HG02759 (cell line): Measurements from ENCODE around the gene HOXD12.

Source experiments
- ATAC-seq: cut with Tn5 transposase; IDR thresholded peaks from one replicate; pipeline ENCODE4 v1.9.1; 2021; ENCODE audit warnings: mild to moderate bottlenecking, moderate library complexity; ENCODE audit not compliant: unreplicated experiment

HOXD12 gene, protein sequence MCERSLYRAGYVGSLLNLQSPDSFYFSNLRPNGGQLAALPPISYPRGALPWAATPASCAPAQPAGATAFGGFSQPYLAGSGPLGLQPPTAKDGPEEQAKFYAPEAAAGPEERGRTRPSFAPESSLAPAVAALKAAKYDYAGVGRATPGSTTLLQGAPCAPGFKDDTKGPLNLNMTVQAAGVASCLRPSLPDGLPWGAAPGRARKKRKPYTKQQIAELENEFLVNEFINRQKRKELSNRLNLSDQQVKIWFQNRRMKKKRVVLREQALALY

DNA sequence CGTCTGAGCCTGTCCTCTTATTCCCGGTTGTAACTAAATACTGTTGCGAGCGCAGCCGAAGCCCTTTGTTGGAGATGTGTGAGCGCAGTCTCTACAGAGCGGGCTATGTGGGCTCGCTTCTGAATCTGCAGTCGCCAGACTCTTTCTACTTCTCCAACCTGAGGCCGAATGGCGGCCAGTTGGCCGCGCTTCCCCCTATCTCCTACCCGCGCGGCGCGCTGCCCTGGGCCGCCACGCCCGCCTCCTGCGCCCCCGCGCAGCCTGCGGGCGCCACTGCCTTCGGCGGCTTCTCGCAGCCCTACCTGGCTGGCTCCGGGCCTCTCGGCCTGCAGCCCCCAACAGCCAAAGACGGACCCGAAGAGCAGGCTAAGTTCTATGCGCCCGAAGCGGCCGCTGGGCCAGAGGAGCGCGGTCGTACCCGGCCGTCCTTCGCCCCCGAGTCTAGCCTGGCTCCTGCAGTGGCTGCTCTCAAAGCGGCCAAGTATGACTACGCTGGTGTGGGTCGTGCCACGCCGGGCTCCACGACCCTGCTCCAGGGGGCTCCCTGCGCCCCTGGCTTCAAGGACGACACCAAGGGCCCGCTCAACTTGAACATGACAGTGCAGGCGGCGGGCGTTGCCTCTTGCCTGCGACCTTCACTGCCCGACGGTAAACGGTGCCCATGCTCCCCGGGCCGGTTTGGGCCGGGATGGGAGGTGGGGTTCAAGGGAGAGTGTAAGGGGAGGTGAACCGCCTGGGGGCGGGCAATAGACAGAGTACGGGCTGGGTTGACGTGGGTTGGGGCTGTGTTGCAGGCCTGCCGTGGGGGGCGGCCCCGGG is at the start of gene HOXD12:
Gene HOXD12, plus strand, starts transcription at position 68 of the 819 bp plus-strand sequence. Its CDS starts 7 bp downstream, at position 75.
- no peak for ATAC-seq

DNA sequence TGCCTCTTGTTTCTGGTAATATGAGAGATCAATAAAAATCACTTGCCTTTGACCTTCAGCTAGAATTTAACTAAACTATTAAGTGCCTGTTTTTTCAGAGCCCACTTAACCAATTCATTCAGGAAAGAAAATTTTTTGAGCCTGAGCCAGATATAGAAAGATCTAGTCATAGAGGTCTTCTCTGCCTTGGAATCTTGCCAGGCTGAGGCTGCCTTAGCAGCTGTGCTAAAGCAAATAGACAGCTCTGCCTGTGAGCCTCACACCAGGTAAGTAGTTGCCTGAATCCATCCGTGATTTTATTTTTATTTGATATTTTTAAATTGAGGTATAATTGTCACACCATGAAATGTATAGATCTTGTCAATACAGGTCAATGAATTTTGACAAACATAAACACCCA is 43.2 kb upstream of the HOXD12 start:
- no peak for ATAC-seq

DNA sequence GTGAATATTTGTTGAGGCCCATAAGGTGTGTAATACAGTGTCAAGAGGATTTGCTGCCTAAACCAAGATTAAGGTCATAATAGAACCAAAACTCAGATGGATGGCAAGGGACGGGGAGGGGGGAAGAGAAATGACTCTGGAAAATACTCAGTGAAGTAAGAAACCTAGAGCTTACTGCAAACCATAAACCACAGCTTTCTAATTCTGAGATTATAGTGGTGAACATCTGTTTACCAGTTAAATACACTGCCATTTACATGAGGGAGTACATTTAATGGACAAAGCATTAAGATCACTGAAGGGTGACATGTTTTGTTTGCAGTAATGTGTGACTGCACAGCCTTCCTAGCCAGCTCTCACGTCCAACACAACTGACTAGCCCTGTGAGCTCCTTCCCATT is 35.6 kb upstream of the HOXD12 start:
- ATAC-seq: no peak

DNA sequence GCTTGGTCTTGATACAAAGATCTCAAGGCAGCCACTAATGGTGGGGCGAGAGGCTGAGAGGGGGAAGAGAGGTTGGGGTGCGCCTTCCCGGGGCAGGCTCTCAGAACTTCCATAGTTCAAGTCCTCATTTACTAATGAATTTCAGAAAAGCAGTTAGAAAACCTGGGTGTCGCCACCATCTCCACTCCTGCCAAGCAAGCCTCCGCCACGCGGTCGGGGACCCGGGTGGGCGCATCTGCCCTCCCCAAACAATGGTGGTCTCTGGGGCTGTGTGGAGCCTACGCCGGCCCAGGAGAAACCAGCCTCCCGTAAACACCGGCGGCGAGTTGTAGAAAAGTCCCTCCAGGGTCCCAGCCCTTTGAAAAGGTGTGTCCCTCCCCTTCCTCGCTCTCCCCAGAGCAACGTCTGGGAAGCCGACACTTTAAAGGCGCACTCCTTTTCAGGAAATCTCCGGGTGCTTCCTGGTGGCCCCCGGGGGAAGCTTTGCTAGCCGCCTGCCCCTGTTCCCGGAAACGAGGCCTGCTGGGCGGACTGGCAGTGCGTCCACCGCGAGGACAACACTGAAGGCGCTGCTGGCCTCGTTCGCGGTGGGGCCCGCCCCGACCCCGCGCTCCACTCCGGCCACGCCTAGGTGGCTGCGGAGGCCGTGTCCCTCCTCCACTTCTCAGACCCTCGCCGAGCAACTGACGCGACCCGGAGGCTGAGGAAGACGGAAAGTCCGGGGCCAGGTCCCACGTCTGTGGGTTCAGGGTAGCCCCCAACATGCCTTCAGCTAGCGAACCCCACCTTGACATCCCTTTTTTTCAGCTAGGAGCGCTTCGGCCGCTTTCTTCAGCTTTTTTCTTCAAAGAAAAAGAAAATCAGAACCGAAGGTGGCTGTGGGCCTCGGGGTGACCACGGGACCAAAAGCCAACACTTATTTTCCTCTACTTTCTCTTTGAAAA is 32.7 kb upstream of the HOXD12 start:
- ATAC-seq: no peak

DNA sequence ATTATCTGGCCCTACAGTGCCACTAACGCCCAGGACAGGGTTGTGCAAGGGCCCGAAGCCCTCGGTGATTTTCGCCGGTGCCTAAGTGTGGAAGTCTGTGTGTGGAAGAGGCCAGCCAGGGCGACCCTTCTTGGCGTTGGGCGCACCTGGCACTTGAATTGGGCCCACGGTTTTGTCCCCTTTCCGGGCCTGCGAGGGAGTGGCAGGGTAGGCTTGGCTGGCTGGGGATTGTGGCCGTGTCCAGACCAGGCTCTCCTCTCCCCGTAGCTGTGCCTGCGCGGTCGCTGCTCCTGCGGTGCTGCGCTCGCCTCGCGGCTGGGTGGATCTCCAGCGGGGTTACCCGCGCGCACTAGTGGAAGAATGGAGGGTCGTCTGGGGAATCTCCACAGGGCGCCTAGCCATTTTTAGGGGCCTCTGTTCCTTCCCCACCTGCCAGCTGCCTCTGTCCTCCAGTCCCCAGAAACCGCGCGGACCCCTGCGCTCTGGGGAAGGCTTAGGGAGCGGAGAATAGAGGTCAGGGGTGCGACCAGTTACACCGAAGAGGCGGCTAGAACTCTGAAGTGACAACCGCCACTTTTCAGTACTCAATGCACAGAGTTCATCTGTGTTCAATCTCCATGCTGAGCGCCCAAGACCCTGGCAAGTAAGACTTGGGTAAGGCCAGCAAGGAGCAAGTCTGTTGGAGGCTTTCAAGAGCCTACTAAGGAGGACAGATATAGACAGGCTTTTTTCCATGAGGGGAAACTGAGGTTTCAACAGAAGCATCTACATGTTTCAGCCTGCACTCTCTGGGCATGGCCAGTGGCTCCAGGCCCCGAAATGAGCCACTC is 31.8 kb upstream of the HOXD12 start:
- ATAC-seq: no peak

DNA sequence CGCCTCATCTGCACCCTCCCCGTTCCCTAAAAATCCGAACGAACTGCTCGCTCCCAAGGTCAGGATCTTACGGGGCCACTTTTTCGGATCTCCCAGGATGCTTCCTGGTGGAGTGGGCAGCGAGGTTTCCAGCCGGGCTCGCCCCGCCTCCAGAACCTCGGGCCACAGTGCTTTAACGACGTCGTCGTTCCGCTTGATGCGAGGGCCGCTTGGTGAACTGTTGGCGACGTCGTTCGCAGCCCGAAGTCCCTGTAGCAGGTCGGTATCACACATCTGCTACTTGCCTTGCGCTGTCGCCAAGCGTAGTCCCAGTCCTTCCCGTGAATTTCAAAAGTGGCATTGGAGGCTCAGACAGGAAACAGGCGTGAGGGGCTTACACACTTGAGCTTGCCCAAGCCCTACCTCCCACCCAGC is 31.2 kb upstream of the HOXD12 start:
- ATAC-seq: no peak

DNA sequence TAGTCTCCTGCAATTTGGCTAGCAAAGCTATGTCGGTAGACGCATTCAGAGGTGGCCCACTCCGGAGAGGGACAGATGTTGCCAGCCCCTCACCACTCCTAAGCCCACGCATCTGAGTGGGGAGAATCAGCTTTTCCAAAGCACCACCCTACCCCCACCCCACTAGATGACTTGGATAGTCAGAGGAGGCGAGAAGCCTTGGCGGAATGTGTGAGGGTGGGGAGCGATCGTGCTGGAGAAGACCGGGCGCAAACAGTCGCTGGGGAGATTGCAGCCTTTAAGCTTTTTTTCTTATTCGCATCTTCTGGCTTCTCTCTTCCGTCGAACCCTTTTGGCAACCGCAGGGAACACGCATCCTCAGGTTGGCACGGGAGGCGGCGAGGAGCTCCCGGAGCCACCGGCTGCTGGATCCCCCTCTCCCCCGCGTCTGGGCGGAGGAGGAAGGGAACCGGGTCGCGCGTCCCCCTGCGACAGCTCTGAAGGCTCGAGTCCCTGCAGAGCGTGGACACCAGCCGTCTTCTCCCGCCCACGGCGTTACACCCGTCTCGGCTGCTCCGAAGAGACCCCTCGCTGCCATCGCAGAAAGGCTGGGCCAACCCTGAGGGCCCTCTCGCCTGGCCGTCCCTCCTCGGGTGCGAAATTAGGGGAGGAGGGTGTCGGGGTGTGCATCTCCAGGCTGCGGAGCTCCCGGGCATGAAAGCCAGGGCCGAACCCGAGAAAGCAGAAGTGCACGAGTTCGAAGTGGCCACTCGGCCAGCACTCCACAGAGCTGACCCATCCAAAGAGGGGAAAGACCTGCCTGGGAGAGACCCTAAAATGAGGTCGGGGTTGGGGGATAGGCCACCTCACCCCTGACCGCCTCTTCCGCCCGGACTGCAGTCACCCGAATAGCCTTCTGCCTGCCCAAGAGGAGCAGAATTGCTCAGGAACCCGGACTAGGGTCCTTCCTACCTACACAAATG is 28.0 kb upstream of the HOXD12 start:
- no peak for ATAC-seq

DNA sequence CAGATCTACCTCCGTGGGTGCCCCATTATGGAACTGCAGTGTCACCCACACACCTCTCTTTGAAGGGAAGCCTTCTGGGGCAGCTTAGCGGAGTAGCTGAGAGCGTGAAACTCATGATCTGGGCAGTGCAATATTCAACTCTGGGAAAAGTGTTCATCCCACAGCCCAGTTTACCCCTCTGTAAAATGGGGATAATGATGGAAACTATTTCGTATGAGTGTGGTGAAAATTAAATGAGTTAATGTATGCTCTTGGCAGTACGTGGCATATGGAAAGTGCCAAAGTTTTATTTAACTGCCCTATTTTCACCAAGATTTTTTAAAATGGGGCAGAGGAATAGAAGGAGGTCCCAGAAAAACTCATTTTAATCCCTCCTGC is 27.3 kb upstream of the HOXD12 start:
- ATAC-seq: no peak

DNA sequence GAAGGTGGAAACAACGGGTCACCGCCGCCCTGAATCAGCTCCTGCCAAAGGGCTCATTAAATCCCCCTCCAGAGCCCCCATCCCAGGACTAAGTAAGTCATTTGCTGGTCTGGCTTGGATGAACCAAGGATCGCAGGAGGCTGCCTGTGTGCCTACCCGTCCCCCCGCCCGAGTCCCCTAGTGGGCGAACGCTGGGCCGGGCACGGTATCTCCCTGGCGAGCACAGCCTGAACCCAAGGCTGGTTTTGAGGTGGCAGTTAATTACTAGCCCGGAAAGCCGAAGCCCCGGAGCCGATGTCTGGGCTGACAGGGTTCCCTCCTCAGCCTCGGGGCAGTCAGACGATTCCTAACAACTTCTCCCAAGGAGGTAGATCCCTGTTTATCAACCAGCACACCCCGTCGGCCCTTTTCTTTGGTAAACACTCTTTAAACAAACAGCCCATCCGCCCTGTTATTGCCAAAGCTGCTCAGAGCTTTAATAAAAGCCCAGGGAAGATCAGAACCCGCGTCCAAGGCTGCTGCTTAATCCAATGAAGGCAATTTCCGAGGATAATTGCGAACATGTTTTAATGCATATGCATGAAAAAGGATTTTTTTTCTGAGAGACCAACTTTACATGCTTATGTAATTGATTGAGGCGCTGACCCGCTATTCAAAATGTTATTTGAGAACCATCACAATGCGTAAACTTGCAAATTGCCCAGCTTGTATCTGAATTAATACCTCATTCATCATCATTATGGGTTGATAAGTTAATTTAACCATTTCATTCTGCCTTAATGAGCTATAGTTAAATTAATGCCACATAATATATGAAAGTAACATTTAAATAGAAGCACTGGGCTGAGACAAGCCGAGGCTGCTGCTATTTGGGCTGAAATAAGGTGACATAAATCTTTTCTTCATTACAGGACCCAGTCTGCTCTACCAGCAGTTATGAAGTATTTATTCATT is 26.4 kb upstream of the HOXD12 start:
- no peak for ATAC-seq

DNA sequence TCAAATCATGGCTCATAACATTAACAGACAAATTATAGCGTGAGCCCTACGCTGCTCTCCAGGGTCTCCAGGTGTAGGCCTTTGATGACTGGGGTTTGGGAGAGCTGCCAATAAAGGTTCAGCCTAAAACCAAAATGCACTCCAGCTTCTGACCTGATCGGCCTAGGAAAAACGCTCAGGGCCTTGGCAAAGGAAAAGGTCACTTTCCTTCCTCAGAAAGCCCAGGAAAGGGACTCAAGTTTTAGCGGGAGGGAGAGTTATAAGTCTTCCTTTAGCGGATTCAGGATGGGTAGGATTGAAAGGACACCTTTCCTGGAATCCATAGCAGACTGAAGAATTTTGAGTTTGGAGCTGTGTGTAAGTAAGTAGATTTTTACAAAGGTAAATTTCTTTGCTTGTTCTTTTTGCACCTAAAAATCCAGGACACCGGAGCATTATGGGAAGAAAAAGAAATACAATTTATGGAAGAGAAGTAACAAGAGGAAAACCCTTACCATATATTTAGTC is 24.6 kb upstream of the HOXD12 start:
- ATAC-seq: no peak

DNA sequence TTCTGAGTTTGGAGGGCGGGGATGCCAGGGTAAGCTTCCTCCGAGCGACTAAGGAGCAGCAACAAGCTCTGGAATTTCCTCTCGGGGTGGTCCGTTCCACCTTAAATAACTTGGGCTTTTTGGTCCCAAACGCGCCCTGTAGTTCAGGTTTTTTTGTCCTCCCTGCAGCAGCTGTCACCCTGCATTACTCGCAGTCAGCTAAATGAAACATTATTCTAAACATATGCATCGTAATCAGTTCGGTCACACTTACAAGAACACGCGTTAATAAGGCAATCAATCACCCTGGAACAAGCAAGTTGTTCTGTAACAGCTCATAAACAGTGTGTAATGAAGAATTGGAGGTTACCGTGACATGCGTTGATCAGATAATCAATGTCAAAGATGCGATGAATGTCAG is 24.1 kb upstream of the HOXD12 start:
- ATAC-seq: no peak

DNA sequence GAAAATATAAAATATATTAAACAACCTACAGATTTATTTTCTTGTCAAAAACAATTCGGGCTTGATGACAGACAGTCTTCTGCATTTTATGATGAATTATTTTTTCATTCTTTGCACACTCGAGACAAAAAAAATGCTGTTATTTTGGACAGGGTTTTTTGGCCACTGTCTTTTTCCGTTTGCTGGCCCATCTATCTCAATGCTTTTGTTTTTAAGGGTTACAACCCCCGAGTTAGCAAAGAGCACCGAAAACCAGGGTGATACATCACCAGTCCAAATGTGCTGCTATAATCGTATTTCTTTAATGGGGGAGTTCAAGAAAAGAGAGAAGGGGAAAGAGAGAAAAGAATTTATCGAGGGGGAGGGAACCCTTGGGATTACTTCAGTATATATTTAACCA is 23.5 kb upstream of the HOXD12 start:
- ATAC-seq: no peak

DNA sequence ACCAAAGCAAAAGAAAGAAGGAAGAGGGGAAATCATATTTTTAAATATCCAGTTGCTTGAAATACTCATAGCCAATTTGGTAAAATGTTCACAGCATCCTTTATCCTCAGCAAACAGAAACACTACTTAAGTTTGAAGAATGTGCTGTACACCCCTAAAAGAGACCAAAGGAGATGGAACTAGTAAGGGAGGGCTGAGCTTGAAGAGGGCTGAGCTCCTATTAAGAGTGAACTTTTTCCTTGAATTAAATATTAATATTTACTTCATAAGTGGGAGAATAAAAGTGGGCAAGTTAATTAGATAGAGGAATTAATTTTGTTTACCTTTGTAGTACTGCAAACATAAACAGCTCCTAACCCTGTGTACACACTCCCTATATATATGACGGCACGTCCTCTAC is 22.8 kb upstream of the HOXD12 start:
- no peak for ATAC-seq

DNA sequence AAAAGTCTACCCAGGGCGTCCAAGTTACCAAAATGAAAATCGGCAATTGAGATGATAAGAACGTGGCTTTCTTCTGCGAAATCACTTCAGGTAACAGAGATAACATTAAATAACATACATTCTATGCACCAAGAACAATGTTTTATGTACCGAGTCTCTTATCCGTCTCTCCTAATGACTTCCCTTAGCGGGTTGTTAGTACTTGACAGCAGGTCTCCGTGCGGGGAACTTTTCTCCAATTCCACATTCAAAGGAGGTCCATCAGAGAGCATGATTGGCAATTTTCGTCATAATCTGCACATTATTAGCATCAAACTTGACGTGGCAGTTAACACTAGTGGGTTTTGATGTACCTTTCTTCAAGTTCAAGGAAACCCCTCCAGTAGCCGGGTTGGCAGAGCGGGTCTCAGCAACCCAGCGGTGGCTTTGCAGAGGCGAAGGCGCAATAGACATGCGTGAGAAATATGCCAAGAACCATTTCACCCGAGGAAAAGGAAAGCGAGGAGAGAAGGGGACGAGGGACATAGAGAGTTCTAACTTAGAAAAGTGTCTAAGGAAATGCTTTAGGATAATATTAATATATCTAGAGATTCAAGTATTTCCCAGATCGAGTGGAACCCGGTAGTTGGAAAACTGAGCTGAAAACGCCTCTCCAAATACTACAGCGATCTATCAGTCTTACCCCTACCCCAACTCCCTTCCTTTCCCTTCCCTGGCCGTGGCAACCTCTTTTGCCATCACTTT is 20.9 kb upstream of the HOXD12 start:
- ATAC-seq: no peak

DNA sequence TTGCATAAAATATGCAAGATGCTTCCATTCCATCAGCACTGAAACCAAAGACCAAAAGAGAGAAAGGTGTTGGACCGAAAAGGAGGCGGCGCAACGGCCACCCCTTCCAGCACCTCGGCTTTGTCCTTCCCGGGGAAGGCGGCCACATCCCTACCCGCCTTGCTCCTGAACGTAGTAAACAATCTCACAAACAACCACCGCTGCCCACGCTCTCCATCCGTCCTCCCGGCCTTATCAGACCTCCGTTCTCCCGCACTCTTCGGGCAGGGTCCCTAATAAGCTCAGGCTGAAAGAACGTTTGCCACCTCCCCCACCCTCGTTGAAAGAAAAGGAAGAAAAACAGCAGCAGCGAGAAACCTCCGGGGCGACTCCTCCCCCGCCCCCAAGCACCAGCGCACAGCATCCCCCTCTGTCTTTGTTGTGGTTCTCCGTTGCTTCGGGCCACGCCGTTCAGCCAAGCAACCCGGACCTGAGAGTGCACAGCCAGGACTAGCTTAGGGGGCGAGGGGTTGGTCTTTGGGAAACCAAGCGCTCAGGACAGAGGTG is 20.2 kb upstream of the HOXD12 start:
- no peak for ATAC-seq

DNA sequence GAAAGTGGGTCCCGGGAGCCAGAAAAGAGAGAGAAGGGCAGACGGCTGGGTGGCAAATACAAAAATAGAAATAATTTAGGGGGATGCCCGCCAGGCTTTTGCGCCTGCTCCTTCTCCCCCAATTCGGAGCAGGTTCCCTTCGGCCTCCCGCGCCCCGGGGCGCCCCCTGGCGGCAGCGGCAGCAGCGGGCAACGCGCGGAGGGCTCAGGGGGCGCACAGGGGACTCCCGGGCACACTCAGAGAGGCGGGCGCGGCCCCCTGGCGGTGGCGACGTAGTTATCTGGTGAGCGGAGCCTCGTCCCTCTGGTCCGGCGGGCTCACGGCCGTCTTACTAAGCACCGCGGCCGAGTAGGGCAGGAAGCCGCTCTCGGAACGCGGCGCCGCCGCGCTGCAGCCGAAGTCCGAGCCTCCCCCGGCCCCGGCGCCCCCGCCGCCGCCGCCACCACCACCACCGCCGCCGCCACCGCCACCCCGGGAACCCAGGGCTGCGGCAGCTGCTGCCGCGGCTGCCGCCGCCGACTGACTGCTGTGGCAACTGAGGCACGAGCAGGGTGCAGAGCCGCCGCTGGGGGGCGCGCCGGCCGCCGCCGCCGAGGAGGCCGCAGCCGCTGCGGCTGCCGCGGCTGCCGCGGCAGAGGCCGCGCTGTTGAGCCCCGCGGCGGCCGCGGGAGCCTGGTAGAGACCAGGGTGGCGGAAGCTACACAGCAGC is 19.6 kb upstream of the HOXD12 start:
- no peak for ATAC-seq
